ENCODE results near the gene PRKCE. TPM values are rescaled to one million over a fixed set of nuclear protein-coding genes. Genes with fewer than 3 reads are reported as not detected.
A peak's percentile ranks its signal among the peaks of the same experiment; 100 is the strongest.
"Not testable (repeated sequence)": the region's sequence is repeated elsewhere in the genome, so short reads cannot be mapped to it uniquely, and the experiment has no call there.

Gene PRKCE
- total and polyA plus RNA-seq, 2 experiments from 2014 or later: 13.2 to 19.2 TPM

GRCh38 chr2:45855374-45855773 is 203.9 kb downstream of the PRKCE start:
- DNase-seq (ENCODE audit: low read depth in 1 of 2, low spot score in 1 of 2): peak in 1 of 2 donors; percentile 42

GRCh38 chr2:45856391-45857274 is 205.2 kb downstream of the PRKCE start:
- no peaks in the 10 kb centered on the region for H3K9me3 ChIP-seq (ENCODE audit: low read depth)
- no peak for DNase-seq (ENCODE audit: low read depth in 1 of 2, low spot score in 1 of 2)
- TF ChIP-seq CTCF (IDR thresholded peaks at IDR 0.05; ENCODE audit: low read depth, low read length): no peak
- H3K27ac ChIP-seq: no peak overlapping the region
- no peak overlapping the region for H3K4me3 ChIP-seq
- H3K27me3 ChIP-seq: no peaks in the 10 kb centered on the region
- H3K36me3 ChIP-seq: no peaks in the 10 kb centered on the region
- peaks cover 17% of the 10 kb centered on the region for H3K4me1 ChIP-seq (ENCODE audit: low read depth)

More at GRCh38 chr2:45855374-45855773, 203.9 kb downstream of the PRKCE start:
- Histone ChIP-seq H3K36me3 (no peaks in the 10 kb centered on the region), H3K4me1 (ENCODE audit: low read depth) (peaks cover 6% of the 10 kb centered on the region), H3K27me3 (no peaks in the 10 kb centered on the region), H3K27ac (no peak overlapping the region), H3K4me3 (no peak overlapping the region), H3K9me3 (ENCODE audit: low read depth) (no peaks in the 10 kb centered on the region)
- no peak for TF ChIP-seq CTCF (IDR thresholded peaks at IDR 0.05; ENCODE audit: low read depth, low read length)

- DNase-seq (ENCODE audit: low read depth in 1 of 2, low spot score in 1 of 2): no peak
- Histone ChIP-seq H3K27me3 (no peaks in the 10 kb centered on the region), H3K36me3 (no peaks in the 10 kb centered on the region), H3K4me3 (no peak overlapping the region), H3K4me1 (ENCODE audit: low read depth) (peaks cover 17% of the 10 kb centered on the region), H3K9me3 (ENCODE audit: low read depth) (no peaks in the 10 kb centered on the region), H3K27ac (no peak overlapping the region)
- TF ChIP-seq CTCF (IDR thresholded peaks at IDR 0.05; ENCODE audit: low read depth, low read length): no peak
Observed at GRCh38 chr2:45857275-45857609, 205.8 kb downstream of the PRKCE start.

GRCh38 chr2:45857867-45858520 is 206.5 kb downstream of the PRKCE start:
- DNase-seq (ENCODE audit: low read depth in 1 of 2, low spot score in 1 of 2): no peak
- Histone ChIP-seq H3K27ac (no peak overlapping the region), H3K36me3 (no peaks in the 10 kb centered on the region), H3K4me1 (ENCODE audit: low read depth) (peaks cover 17% of the 10 kb centered on the region), H3K27me3 (no peaks in the 10 kb centered on the region), H3K9me3 (ENCODE audit: low read depth) (no peaks in the 10 kb centered on the region), H3K4me3 (no peak overlapping the region)
- no peak for TF ChIP-seq CTCF (IDR thresholded peaks at IDR 0.05; ENCODE audit: low read depth, low read length)

- not testable (repeated sequence) for H3K36me3 ChIP-seq; DNase-seq (ENCODE audit: low read depth in 1 of 2, low spot score in 1 of 2); H3K9me3 ChIP-seq (ENCODE audit: low read depth); H3K4me3 ChIP-seq; H3K27me3 ChIP-seq; H3K27ac ChIP-seq
- peaks cover 17% of the 10 kb centered on the region for H3K4me1 ChIP-seq (ENCODE audit: low read depth)
Observed at GRCh38 chr2:45858872-45859271, 207.4 kb downstream of the PRKCE start.

GRCh38 chr2:45859682-45860081 is 208.2 kb downstream of the PRKCE start:
- TF ChIP-seq CTCF (IDR thresholded peaks at IDR 0.05; ENCODE audit: low read depth, low read length): no peak
- no peaks in the 10 kb centered on the region for H3K27me3 ChIP-seq
- H3K27ac ChIP-seq: no peak overlapping the region
- DNase-seq (ENCODE audit: low read depth in 1 of 2, low spot score in 1 of 2): no peak
- peaks cover 17% of the 10 kb centered on the region for H3K4me1 ChIP-seq (ENCODE audit: low read depth)
- H3K36me3 ChIP-seq: no peaks in the 10 kb centered on the region
- H3K4me3 ChIP-seq: no peak overlapping the region
- no peaks in the 10 kb centered on the region for H3K9me3 ChIP-seq (ENCODE audit: low read depth)
